HG03521 (cell line): Measurements from ENCODE around the gene TTYH1.

Experiments used
- ATAC-seq: cut with Tn5 transposase; IDR thresholded peaks from one replicate; pipeline ENCODE4 v1.9.1; 2021; ENCODE audit warnings: mild to moderate bottlenecking, moderate library complexity; ENCODE audit not compliant: unreplicated experiment

TTYH1 gene

DNA sequence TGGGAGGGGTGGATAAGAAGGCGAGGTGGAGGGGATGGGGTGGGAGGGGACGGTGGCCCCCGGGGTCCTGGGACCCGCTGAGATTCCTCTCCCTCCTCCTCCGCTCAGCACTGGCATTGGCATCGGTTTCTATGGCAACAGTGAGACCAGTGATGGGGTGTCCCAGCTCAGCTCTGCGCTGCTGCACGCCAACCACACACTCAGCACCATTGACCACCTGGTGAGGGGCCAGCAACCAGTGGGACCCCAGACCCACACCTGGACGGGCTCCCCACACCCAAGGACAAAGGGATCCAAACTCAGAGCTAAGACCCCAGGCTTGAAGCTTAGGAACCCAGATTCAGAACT is 5.9 kb downstream of the TTYH1 start:
- no peak for ATAC-seq

DNA sequence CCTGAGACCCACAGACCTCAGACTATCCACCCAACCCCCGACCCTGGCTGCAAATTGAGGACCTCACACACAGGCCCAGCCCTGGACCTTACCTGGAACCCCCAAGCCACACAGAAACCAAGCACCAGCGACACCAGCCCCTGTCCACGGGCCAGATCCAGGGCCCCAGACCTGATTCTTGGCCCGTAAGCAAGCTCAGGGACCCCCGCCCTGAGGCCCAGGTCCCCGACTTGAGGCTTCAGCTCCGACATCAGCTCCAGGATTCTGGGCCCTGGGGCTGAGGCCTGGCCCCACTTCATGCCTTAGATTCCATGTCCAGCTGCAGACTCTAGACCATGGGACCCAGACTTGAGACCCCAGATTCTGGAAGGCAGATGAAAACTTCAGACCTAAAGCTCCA is 6.3 kb downstream of the TTYH1 start:
- ATAC-seq: no peak

DNA sequence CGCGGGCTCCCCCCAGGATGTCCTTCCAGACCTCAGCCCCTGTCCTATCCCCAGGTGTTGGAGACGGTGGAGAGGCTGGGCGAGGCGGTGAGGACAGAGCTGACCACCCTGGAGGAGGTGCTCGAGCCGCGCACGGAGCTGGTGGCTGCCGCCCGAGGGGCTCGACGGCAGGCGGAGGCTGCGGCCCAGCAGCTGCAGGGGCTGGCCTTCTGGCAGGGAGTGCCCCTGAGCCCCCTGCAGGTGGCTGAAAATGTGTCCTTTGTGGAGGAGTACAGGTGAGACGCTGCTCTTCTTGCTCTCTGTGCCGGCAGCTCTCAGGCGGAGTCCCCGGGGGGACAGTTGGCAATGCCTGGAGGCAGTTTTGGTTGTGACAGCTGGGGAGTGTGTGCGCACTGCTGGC is 6.9 kb downstream of the TTYH1 start:
- ATAC-seq: no peak

DNA sequence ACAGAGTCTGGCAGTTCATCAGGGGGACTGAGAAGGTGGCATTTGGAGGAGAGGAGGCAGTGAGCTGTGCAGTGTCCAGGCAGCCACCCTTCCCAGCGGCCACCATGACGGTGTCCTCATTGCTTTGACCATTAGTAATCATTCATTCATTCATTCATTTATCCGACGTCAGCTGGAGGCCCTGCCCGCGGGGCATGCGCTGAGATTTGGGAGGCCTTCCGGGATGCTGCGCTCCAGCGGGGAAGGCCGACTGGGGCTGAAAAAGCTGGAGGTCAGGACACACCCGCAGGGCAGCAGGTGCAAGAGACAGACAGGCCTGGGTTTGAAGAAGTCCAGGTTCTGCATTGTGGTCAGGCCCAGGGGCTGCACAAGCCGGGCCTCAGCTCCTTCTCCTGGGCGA is 8.9 kb downstream of the TTYH1 start:
- no peak for ATAC-seq

DNA sequence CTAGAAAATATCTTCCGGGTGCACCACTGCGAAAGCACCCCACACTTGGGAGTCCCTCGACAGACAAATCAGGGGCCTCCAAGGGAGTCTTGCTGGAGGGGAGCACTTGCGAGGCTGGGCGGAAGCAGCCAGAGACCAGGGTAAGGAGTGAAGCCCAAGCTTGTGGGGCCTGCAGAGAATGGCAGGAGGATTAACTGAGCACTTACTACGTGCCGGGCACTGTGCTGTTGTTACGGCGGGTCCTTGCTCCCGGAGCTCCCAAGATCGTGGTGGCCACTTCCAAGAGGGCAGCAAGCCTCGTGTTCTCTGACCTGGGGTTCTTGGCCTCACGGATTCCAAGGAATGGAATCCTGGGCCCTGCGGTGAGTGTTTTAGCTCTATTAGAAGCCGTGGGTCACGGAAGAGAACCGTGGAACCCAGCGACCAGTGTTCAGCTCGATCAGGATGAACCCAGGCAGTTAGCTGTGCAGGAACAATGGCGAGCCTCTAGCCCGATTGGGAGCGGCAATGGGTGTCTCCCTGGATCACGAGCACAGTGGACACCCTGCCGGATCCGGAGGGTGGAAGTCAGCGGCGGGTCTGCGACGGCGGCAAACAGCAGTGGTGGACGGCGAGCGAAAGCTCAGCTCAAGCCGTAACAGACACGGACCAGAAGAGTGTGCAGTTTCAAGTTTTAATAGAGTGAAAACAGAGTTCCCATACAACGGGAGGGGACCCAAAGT is 9.6 kb downstream of the TTYH1 start:
- ATAC-seq: no peak

DNA sequence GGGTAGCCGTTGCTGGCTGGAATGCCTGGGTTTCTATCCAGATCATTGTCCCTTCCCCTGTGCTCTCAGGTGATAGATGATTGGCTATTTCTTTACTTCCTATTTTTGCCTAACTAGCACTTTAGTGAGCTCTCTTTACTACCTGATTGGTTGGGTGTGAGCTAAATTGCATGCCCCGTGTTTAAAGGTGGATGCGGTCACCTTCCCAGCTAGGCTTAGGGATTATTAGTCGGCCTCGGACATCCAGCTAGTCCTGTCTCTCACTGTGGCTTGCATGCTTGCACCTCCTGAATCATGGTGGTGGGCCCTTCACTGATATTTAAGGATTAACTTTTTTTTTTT is 10.1 kb downstream of the TTYH1 start:
- ATAC-seq: no peak

DNA sequence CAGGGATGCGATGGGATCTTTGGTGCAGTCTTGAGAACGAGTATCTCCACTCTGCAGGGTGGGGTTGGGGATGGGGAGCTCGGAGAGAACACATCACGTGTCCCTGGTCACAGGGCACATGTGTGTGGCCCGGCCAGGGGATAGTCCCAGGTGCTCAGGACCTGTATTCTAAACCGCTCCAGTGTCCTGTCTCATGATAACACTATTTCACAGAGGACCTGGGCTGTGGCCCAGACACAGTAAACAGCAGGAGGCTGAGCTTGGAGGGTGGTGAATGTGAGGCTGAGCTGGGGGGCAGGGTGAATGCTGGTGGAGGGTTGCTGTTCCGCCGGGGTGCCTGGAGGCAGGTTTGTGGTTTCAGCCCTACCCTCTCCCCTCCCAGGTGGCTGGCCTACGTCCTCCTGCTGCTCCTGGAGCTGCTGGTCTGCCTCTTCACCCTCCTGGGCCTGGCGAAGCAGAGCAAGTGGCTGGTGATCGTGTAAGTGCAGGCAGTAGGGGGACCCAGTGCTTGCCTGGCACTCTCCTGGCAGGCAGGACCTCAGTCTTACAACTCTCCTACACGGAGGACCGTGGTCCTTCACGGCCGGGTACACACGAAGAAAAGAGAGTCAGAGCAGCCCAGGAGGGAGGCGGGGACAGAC is 11.1 kb downstream of the TTYH1 start:
- no peak for ATAC-seq

DNA sequence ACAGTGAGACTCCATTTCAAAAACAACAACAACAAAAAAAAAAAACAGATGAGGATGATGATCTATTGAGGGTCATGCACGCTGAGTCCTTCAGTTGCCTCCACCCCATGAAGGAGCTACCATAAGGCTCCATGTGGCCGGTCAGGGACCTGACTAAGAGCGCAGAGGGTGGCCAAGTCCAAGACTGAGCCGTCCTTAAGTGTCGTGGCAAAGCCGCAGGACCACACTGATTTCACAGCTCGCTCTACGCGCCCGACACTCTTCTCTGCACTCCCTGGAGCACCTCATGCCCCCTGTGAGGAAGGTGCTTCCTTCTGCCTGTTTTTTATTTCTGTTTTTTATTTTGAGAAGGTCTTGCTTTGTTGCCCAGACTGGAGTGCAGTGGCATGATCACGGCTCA is 12.3 kb downstream of the TTYH1 start:
- no peak for ATAC-seq

DNA sequence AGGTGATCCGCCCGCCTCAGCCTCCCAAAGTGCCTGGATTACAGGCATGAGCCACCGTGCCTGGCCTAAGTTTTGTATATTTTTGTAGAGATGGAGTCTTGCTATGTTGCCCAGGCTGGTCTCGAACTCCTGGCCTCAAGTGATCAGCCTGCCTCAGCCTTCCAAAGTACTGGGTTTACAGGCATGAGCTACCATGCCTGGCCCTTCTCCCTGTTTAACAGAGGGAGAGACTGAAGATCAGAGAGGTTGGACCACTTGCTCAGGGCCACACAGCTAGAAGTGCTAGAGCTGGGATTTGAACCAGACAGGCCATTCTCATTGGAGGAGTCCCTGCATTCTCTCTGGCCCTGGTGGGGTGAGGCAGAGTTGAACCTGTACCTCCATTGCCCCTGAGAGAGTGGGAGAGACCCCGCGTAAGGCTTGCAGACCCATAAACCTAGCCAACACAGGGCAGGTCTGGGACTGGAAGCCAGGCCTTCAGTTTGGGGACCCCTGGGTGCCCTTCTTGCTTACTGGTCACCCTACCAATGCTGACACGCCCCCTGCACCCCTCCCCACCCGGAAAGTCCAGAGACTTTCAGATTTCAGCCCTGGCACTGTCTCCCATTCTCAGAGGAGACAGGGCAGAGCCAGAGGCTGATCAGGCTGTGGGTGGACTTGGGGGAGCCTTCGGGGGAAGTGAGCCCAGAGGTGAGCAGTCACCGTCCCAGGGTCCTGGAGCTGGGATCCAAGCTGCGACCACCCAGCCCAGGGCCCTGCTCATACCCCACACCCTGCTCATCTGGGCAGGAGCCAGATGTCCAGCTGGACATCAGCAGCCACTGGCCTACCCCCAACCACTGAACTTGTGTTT is 13.3 kb downstream of the TTYH1 start:
- ATAC-seq: no peak

DNA sequence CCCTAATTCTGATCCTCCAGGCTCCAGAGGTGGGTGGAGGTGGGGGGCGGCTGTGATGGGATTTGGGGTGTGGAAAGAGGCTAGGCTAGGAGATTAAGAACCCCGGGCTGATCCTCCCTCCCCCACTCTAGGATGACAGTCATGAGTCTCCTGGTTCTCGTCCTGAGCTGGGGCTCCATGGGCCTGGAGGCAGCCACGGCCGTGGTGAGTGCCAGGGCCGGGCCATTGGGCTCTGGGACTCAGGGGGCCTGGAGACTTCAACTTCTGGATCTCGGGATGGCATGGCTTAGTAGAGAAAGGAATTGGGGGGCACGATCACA is 13.9 kb downstream of the TTYH1 start:
- no peak for ATAC-seq

DNA sequence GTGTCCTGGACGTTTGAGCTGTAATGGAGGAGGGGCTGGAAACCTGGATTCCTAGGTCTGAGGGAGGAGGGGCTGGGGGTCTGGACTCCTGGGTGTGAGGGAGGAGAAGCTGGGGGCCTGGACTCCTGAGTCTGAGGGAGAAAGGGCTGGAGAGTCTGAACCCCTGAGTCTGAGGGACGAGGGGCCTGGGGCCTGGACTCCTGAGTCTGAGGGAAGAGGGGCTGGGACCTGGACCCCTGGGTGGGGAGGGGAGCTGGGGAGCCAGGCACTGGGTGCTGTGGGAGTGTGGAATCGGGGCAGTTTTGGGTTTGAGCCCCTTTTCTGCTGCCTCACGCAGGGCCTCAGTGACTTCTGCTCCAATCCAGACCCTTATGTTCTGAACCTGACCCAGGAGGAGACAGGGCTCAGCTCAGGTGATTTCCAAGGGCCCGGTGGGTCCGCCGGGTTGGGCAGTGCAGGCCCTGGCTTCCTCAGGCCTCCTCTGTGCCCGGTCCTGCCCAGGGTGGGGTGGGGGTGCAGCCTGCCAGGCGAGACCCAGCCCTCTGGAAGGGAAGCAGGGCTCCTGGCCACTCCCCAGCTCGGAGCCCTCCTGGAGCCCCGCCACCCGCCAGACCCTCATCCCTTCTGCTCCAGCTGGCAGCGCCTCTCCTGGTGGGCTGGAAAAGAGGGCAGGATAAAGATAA is 14.4 kb downstream of the TTYH1 start:
- no peak for ATAC-seq

DNA sequence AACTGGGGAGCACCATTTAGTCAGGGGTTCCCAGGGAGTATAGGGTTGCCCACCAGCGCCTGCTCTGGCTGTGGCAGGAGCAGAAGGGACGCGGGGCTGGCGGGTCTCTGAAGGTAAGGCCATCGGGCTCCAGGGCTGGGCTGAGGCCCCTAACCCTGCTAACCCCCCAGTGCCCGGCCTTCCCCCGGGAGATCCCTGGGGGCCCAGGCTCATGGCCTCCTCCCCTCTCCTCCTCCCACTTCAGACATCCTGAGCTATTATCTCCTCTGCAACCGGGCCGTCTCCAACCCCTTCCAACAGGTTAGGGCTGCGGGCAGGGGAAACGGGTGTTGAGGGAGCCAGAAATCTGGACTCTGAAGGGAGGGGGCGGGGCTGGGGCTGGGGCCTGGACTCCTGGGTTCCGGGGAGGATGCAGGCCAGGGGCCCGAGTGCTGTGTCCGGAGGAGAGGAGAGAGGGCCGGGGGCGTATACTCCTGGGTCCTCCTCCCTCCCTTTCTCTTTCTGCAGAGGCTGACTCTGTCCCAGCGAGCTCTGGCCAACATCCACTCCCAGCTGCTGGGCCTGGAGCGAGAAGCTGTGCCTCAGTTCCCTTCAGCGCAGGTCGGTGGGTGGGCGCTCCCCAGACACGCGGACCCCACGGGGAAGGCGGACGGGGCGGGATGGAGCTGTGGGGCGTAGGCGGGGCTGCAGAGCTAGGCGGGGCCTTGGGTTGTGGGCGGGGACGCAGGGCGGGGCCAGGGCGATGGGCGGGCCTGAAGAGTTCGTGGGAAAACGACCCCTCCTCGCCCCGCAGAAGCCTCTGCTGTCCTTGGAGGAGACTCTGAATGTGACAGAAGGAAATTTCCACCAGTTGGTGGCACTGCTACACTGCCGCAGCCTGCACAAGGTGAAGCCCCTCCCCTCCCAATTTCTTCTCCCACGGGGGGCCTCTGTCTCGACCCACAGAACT is 15.3 kb downstream of the TTYH1 start:
- no peak for ATAC-seq

DNA sequence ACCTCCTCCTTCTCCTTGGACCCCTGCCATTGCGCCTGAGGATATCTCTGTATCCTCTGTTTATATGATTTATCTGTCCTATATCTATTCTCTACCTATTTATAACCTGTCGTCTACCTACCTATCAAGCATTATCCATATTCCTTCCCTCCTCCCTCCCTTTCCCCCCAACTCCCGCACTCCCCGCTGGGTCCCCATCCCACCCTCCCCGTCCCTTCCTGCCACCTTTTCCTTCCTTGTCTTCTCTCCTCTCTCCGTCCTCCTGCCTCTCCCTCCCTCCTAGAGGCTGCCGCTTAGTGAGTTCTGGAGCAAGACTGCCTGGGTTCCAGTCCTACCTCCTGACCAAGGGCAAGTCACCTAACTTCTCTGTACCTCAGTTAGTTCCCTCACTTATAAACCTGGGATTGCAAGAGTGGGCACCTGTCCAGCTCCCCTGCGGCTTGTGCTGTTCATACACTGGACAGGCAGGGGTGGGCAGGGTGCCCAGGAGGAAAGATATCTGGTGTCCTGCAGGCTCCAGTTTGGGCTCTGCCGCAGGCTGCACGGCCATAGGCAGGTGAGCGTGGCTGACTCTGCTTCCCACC is 16.1 kb downstream of the TTYH1 start:
- no peak for ATAC-seq

DNA sequence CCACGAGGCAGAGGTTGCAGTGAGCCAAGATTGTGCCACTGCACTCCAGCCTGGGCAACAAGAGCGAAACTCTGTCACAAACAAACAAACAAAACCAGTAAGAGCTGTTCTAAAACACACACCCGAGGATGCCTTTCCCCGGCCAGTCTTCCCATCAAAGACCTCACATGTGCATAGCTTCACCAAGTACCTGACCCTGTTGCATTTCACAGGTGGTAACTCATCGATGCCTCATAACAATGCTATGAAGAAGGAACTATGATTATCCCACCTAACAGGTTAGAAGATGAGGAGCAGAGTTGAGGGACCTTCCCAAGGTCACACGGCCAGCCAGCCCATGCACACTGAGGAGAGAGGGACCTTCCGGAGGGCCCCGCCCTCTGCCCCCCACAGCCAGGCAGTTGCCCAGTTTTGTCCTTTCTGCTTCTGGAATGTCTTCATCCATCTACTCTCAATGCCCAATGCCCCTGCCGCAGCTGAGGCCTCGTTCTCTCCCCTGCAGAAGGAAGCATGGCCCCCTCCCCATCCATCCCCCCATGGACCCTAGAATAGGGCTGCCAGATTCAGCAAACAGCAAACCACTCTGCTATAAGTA is 17.0 kb downstream of the TTYH1 start:
- ATAC-seq: no peak

DNA sequence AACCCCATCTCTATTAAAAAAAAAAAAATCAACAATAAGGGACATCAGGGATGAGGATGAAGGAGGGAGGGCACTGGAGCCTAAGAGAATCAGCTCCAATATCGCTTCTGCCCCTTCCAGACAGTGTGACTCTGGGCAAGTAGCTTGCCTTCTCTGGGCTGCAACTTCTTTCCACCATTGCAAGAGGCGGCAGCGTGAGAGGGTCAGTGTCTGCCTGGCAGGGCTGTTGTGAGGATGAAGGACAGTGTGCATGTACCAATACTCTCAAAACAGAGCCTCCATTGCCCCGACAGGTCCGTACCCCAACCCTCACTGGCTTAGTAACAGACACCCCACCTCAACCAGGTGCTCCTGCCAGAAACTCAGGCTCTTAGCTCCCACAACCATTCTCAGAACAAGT is 18.4 kb downstream of the TTYH1 start:
- ATAC-seq: no peak

DNA sequence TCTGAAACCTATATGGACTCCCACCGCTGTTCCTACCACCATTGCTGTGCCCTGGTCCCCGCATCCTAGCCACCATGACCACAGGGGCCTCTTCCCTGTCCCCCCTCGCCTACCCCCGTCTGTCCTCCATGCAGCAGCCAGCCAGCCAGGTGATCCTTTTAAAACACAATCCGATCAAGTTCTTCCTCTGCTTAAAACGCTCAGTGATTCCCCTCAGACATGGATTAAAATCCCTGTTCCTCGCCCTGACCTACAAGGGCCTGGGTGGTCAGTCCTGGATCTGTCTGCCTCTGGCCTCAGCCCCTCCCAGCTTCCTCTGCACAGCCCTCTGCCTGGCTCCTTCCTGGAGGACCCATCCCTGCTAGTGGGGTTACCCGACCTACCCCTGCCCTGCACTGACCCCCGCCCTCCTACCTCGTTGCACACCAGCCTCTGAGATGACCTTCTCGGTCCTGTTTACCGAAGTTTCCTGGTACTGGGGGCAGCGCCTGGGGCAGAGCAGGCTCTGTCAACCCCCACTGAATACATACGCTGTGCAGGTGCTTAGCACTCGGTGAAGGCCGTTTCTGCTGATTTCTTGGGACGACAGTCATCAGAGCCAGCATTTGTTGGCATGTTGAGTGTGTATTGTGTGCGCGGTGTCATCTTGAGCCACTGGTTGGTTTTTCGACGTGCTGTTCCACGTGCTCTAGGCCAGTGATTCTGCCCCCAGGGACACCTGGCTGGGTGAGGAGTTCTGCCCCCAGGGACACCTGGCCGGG is 19.0 kb downstream of the TTYH1 start:
- no peak for ATAC-seq

DNA sequence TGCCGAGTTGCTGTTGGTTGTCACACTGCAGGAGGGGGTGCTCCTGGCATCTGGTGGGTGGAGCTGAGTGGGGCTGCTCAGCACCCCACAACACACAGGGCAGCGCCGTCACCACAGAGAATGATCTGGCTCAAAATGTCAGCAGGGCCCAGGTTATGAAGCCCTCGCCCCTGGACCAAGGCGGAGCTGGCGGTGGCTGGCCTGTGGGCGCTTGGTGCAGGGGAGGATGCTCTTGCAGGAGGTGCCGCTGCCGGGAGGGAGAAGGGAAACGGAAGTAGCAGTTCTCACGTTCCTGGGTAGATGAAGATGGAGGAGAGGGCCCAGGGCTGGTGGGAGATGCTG is 19.6 kb downstream of the TTYH1 start:
- no peak for ATAC-seq

DNA sequence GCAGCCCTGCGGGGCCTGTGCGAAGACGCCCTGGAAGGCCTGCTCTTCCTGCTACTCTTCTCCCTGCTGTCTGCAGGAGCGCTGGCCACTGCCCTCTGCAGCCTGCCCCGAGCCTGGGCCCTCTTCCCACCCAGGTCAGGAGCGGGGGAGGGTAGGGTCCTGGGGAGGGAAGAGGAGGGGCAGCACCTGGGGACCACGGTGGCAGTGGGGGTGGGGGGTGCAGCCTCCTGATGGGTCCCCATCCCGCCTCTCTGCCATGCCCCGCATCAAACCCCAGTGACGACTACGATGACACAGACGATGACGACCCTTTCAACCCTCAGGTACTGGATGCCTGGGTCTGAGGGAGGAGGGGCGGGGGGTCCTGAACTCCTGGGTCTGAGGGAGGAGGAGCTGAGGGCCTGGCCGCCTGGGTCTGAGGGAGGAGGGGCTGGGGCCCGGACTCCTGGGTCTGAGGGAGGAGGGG is 20.3 kb downstream of the TTYH1 start:
- ATAC-seq: no peak

DNA sequence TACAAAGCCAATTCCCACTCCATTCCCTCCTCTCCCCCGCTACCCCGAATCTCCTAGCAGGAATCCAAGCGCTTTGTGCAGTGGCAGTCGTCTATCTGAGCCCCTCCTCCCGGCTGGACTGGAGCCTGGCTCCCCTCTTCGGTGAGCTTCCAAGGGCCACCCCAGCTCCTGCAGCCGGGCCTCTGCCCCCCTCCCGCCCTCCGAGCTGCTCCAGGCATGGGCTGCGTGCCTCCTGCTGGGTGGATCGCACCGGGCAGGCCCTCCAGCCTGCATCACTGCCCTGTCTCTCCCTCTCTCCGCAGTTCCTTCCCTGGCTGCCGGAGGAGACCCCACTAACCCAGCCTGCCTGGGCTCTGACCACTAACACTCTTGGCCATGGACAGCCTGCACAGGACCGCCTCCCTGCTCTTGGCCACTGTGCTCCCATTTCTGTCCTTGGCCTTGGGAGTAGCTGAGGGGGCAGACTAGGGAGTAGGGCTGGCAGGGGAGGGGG is 20.8 kb downstream of the TTYH1 start:
- ATAC-seq: no peak
